GM18861 (cell line): ENCODE data around the gene IRGQ.

ENCODE experiments used
- ATAC-seq: cut with Tn5 transposase; IDR thresholded peaks from one replicate; pipeline ENCODE4 v1.9.1; 2021; ENCODE audit not compliant: unreplicated experiment

IRGQ gene

DNA sequence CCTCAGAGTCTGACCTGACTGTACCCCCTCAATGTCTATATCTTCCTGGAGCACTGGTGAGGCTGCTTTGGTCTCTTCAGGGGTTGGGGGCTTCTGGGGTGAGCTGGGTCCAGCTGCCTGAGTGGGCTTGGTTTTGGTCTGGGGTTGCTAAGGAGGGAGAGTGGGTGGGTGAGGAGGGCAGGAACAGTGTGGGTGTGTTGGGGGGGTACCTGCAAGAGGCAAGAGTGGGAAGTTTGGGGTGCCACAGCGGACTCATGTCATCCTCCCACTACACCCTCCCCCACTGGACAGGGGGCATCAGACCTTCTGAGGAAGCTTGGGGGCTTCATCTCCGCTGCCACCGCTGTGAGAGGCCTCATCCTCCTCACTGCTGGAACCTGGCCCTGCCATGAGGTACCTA, 49.4 kb downstream of the IRGQ start:
- ATAC-seq = no peak

DNA sequence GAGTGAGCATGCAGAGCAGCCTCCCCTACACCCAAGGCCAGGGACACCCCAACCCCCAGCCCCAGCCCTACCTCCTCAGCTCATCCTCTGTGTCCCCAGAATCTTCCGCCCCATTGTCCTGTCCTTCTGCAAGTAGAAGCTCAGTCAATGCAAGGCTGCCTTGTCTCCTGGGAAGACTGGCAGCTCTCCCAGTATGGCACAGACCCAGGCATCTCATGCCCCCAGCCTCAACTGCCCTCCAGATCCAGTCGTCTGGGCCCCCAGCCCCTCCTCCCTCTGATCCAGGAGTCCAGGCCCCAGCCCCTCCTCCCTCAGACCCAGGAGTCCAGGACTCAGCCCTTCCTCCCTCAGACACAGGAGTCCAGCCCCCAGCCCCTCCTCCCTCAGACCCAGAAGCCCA, 50.0 kb downstream of the IRGQ start:
- ATAC-seq = no peak

GRCh38 chr19:43545276-43545675, 50.7 kb downstream of the IRGQ start:
- no peak for ATAC-seq

GRCh38 chr19:43544077-43544476, 51.9 kb downstream of the IRGQ start:
- no peak for ATAC-seq

GRCh38 chr19:43541920-43542650, 53.8 kb downstream of the IRGQ start:
- no peak for ATAC-seq

GRCh38 chr19:43540381-43540780, 55.6 kb downstream of the IRGQ start:
- ATAC-seq = no peak

DNA sequence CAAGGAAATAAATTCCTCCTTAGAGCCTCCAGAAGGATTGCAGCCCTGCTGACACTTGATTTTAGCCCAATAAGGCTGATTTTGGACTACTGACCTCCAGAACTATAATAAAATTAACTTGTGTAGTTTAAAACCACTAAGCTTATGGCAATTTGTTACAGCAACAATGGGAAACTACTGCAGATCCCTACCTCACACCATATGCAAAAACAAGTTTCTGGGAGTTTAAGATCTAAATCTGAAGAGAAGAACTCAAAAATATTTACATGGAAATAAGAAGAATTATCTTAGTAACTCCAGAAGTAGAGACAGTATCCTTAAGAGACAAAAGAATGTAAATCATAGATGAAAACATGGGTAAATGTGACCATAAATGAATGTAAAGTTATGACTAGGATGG, 57.0 kb downstream of the IRGQ start:
- no peak for ATAC-seq

GRCh38 chr19:43534816-43535761, 60.8 kb downstream of the IRGQ start:
- ATAC-seq = no peak
